ENCODE data around the gene GNAZ.
"Not testable (repeated sequence)": the region's sequence is repeated elsewhere in the genome, so short reads cannot be mapped to it uniquely, and the experiment has no call there.

The GNAZ gene

GRCh38 chr22:23133922-23134321 lies 63.6 kb downstream of the GNAZ start:
- DNase-seq (ENCODE audit: low read depth): no peak

- DNase-seq (ENCODE audit: low read depth): not testable (repeated sequence)
Measured at GRCh38 chr22:23136991-23137390, 66.7 kb downstream of the GNAZ start.

GRCh38 chr22:23137468-23137867 lies 67.1 kb downstream of the GNAZ start:
- DNase-seq (ENCODE audit: low read depth): no peak

GRCh38 chr22:23137905-23138561 lies 67.7 kb downstream of the GNAZ start:
- DNase-seq (ENCODE audit: low read depth): no peak

- no peak for DNase-seq (ENCODE audit: low read depth)
Measured at GRCh38 chr22:23138584-23139435, 68.5 kb downstream of the GNAZ start.

GRCh38 chr22:23140385-23140784 lies 70.1 kb downstream of the GNAZ start:
- no peak for DNase-seq (ENCODE audit: low read depth)

- DNase-seq (ENCODE audit: low read depth): no peak
Measured at GRCh38 chr22:23142546-23143105, 72.3 kb downstream of the GNAZ start.

- no peak for DNase-seq (ENCODE audit: low read depth)
Measured at GRCh38 chr22:23143119-23143518, 72.8 kb downstream of the GNAZ start.

GRCh38 chr22:23144432-23144831 lies 74.1 kb downstream of the GNAZ start:
- DNase-seq (ENCODE audit: low read depth): no peak

- DNase-seq (ENCODE audit: low read depth): peak; percentile 100
Measured at GRCh38 chr22:23144932-23145877, 74.9 kb downstream of the GNAZ start, which contains the start of gene RAB36. Gene RAB36 (plus strand): TSS chr22:23145477. CDS start chr22:23146617, 1,140 bp downstream.

GRCh38 chr22:23145878-23146470 lies 75.7 kb downstream of the GNAZ start:
- DNase-seq (ENCODE audit: low read depth): no peak

GRCh38 chr22:23146478-23147205 lies 76.3 kb downstream of the GNAZ start:
- DNase-seq (ENCODE audit: low read depth): no peak

GRCh38 chr22:23147617-23148387 lies 77.5 kb downstream of the GNAZ start:
- no peak for DNase-seq (ENCODE audit: low read depth)

- DNase-seq (ENCODE audit: low read depth): no peak
Measured at GRCh38 chr22:23149743-23150238, 79.5 kb downstream of the GNAZ start.

- no peak for DNase-seq (ENCODE audit: low read depth)
Measured at GRCh38 chr22:23150762-23151161, 80.4 kb downstream of the GNAZ start.

GRCh38 chr22:23151827-23152226 lies 81.5 kb downstream of the GNAZ start:
- DNase-seq (ENCODE audit: low read depth): no peak

- no peak for DNase-seq (ENCODE audit: low read depth)
Measured at GRCh38 chr22:23152238-23153114, 82.2 kb downstream of the GNAZ start.

- DNase-seq (ENCODE audit: low read depth): no peak
Measured at GRCh38 chr22:23153994-23154393, 83.7 kb downstream of the GNAZ start.

- DNase-seq (ENCODE audit: low read depth): no peak
Measured at GRCh38 chr22:23154461-23154860, 84.1 kb downstream of the GNAZ start.
